ENCODE measurements around the gene ABCF2. TPM values are rescaled to one million over a fixed set of nuclear protein-coding genes. Genes with fewer than 3 reads are reported as not detected.

The ABCF2 gene
- polyA plus RNA-seq, 1 of the 3 experiments (the other 2 are of a cell fraction) = 75.4 TPM

GRCh38 chr7:151187409-151188251 is 39.4 kb downstream of the ABCF2 start:
- Histone ChIP-seq H3K9ac (no peak overlapping the region), H3K4me3 (ENCODE audit: low read depth in 2 of 2, low read length in 1 of 2) (no peak overlapping the region), H3F3A (replicated peaks; ENCODE audit: insufficient read depth) (no peaks in the 10 kb centered on the region), H4K20me1 (ENCODE audit: insufficient read depth) (no peaks in the 10 kb centered on the region), H3K27me3 (ENCODE audit: insufficient read depth) (peaks cover 54% of the 10 kb centered on the region), H3K4me2 (no peak overlapping the region), H3K36me3 (replicated peaks in 1 of 2; ENCODE audit: control insufficient read depth in 1 of 2, insufficient read depth in 2 of 2, low read length in 1 of 2) (no peaks in the 10 kb centered on the region), H3K79me2 (ENCODE audit: insufficient read depth) (no peaks in the 10 kb centered on the region), H3K4me1 (ENCODE audit: control insufficient read depth in 1 of 2, insufficient read depth in 2 of 2, low read depth in 1 of 2, low read length in 1 of 2) (no peaks in the 10 kb centered on the region), H3K9me2 (no peaks in the 10 kb centered on the region), H2AFZ (ENCODE audit: low read depth) (no peak overlapping the region), H3K27ac (ENCODE audit: low read depth in 2 of 2, low read length in 1 of 2) (no peak overlapping the region), H3K9me3 (no peaks in the 10 kb centered on the region)
- no peak for DNase-seq
- ChIA-PET CTCF (interaction anchor here (0.9 to 1.6 kb wide), 3 partner anchors 26 to 64 kb away, joined by 4 to 6 read pairs (median 5); no protein-coding TSS in a partner anchor), POLR2A (interaction anchor here (0.7 kb wide), 1 partner anchor 21 kb away, joined by 3 read pairs; no protein-coding TSS in a partner anchor)
- TF ChIP-seq TEAD4 (IDR thresholded peaks at IDR 0.05; ENCODE audit: borderline replicate concordance, insufficient read depth) (no peak), FOXJ3 (CRISPR knock-in tag; IDR thresholded peaks at IDR 0.05) (no peak), ELF1 (IDR thresholded peaks at IDR 0.05) (no peak), EZH2phosphoT487 (IDR thresholded peaks at IDR 0.05; ENCODE audit: borderline replicate concordance, low read depth) (no peak), SMC3 (IDR thresholded peaks at IDR 0.05; ENCODE audit: low read depth, low read length) (no peak), POLR2AphosphoS5 (IDR thresholded peaks at IDR 0.05; ENCODE audit: low read depth, low read length) (no peak), FOSL2 (IDR thresholded peaks at IDR 0.05; ENCODE audit: borderline replicate concordance, low read depth) (no peak), JUND (IDR thresholded peaks at IDR 0.05) (no peak), REST (IDR thresholded peaks at IDR 0.05; ENCODE audit: low read depth, low read length) (no peak), TCF12 (IDR thresholded peaks at IDR 0.05) (no peak), YY1 (IDR thresholded peaks at IDR 0.05; ENCODE audit: low read depth) (no peak), RCOR1 (IDR thresholded peaks at IDR 0.05; ENCODE audit: low read length) (no peak)
- 51% methylated on average over 12 of the region's 22 CpGs for WGBS (ENCODE audit: low lambda C conversion rate)

Measured in SK-N-SH (cell line).